AG09309 (cell line): ENCODE measurements around the gene PRKAG1.

ENCODE experiments used
- DNase-seq: peaks from one replicate; pipeline ENCODE4 v3.0.0-alpha.2; 2010; ENCODE audit warnings: low read depth
- H3K4me3 ChIP-seq: 2 replicates; pipeline ENCODE4 v1.5.1; 2011; ENCODE audit warnings: mild to moderate bottlenecking, low read depth, low read length, moderate library complexity; ENCODE audit not compliant: control insufficient read depth
- TF ChIP-seq, protein P1 (sequence below): IDR thresholded peaks from 2 replicates; pipeline ENCODE4 v1.5.1; 2011; ENCODE audit warnings: mild to moderate bottlenecking, low read depth, low read length, inconsistent platforms; ENCODE audit not compliant: insufficient read depth, control insufficient read depth; ENCODE audit errors: missing control alignments

Gene PRKAG1

DNA sequence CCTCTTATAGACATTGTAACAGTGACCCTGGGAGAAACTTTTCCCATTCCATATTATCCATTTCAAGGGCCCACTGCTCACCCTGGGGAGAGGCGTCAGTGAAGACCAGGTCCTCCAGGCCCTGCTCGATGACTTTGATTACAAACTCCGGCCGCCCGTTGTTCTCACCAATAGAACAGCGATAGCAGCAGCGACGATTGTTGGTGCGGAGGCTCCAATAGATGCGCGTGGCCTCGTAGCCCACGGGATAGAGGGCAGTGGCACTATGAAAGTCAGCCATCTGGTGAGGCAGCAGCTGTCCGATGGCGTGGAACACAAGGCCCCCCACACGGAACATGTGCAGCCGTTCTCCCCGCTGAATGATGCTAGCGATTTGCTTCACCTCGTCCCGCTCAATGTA lies 7.5 kb upstream of the PRKAG1 start:
- no peak for DNase-seq
- TF ChIP-seq, protein P1, sequence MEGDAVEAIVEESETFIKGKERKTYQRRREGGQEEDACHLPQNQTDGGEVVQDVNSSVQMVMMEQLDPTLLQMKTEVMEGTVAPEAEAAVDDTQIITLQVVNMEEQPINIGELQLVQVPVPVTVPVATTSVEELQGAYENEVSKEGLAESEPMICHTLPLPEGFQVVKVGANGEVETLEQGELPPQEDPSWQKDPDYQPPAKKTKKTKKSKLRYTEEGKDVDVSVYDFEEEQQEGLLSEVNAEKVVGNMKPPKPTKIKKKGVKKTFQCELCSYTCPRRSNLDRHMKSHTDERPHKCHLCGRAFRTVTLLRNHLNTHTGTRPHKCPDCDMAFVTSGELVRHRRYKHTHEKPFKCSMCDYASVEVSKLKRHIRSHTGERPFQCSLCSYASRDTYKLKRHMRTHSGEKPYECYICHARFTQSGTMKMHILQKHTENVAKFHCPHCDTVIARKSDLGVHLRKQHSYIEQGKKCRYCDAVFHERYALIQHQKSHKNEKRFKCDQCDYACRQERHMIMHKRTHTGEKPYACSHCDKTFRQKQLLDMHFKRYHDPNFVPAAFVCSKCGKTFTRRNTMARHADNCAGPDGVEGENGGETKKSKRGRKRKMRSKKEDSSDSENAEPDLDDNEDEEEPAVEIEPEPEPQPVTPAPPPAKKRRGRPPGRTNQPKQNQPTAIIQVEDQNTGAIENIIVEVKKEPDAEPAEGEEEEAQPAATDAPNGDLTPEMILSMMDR, result no peak
- H3K4me3 ChIP-seq, result no peak overlapping the region

DNA sequence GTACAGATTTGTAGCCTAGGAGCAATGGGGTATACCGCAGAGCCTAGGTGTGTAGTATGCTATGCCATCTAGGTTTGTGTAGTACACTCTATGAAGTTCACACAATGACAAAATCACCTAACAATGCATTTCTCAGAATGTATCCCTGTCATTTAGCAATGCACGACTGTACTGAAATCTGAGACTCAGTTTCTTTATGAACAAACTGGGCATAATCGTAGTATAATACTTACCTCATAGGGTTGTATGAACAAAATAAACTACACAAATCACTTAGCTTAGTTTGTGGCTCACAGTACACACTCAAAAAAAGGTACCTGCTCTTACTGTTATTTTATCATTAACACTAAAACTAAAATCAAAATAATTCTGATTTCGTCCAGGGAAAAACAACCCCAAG lies 6.9 kb upstream of the PRKAG1 start:
- no peak overlapping the region for H3K4me3 ChIP-seq
- TF ChIP-seq, protein P1, result no peak
- DNase-seq, result no peak

DNA sequence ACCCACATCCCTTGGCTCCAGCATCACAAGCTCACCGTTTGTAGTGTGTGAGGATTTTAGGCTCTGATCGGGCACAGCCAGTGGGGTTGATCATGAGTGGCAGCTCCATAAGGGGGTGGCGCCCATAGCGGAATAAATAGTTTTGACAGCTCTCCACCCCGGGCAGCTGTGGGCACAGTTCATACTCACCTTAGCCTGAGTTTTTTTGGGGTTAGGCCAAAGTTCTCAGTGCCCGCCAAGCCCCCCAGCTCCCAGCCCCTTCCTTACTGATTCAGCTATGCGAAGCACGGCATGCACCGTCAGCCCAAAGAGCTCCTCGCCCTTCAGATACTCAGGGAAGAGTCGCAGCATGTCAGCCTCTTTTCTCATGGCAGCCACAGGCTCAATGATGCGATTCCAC lies 6.0 kb upstream of the PRKAG1 start:
- no peak for DNase-seq

DNA sequence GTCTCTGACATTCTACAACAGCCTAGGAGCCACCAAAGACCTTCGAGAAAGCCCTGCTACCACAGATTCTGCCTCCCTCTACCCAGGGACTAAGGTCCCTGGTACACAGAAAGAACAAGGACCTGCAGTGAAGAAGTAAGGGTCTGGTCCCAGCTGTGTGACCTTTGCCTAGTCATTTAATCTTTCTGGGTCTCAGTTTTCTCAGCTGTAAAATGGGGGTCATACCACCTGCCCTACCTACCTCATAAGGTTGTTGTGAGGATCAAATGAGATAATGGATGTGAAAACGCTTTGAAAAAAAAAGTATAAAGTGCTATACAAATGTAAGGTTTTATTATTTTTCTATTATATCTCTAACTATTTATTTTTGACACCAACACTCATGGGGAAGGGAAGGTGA lies 5.2 kb upstream of the PRKAG1 start:
- no peak for DNase-seq
- H3K4me3 ChIP-seq, result no peak overlapping the region
- TF ChIP-seq, protein P1, result no peak

More for the DNA sequence above, 6.0 kb upstream of the PRKAG1 start:
- H3K4me3 ChIP-seq, result no peak overlapping the region
- TF ChIP-seq, protein P1, result no peak

DNA sequence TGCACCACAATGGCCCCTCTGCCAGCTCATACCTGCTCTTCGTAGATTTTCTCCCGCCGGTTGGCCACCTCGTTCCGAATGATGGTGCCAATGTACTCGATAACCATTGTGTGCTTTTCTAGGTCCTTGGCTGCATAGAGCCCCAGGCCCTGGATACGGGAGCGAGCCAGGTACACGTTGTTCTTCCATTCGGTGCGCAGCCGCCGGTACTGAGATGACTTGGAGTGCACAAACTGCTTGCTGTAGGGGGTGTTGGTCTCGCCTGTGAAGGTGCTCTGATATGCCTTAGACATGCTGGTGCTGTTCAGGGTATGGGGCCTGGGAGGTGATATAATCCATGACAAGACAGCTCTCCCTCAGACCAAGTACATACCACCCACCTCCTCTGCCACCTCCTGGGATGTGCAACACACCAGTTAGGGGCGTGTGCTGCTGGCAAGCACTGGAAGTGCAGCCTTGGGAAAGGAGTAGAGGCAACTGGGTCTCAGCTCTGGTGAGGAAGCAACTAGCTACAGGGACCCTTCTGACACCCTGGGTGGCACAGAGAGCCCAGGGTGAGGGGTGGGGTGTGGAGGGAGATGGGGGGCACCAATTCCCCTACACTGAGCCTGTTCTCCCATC lies 4.1 kb upstream of the PRKAG1 start:
- DNase-seq, result no peak
- TF ChIP-seq, protein P1, result no peak
- no peak overlapping the region for H3K4me3 ChIP-seq

DNA sequence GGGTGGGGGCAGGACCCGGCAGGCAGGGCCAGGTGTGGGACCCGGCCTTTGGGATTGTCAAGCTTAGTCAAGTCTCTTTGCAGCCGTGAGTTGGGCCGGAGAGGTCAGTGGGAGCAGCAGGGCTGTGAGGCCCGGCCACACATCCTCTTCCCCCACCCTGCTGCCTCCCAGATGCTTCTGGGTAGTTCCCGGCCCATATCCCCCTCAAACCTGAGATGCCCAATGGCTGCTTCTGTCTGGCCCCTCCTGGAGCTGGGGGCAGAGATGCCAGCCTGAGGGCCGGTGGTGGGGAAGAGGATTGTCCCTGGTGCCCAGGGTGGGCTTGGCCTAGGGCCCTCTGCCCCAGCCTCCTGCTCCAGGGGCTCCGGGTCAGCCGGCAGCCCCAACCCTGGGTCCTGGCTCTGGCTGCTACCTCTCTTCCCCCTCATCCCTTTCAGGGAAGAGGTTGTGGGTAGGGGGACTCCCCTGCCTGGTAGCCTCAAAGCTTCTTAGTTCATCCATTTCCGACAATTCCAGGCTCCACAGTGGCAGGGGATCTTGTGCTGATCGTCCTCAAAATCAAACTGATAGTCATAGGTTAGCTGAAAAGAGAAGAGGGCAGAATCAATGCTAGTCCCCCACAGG lies 2.8 kb upstream of the PRKAG1 start:
- TF ChIP-seq, protein P1, result no peak
- DNase-seq, result no peak
- no peak overlapping the region for H3K4me3 ChIP-seq
